Panc1 (cell line): Measurements from ENCODE around the gene EFNA2.

Experiments used
- POLR2AphosphoS5 ChIP-seq: IDR thresholded peaks from 2 replicates; pipeline ENCODE4 v1.6.1; 2012; ENCODE audit warnings: mild to moderate bottlenecking, low read depth, low read length, moderate library complexity
- REST ChIP-seq, 2 experiments: IDR thresholded peaks; 2 replicates each; pipeline ENCODE4 v1.6.1; 2011 to 2012; ENCODE audit warnings: low read depth in 2 of 2, control low read depth in 1 of 2, low read length in 1 of 2, mild to moderate bottlenecking in 1 of 2, moderate library complexity in 1 of 2; ENCODE audit not compliant: insufficient read depth in 1 of 2
- SIN3A ChIP-seq: IDR thresholded peaks from 2 replicates; pipeline ENCODE4 v1.6.1; 2012; ENCODE audit warnings: low read depth, mild to moderate bottlenecking, low read length, moderate library complexity, borderline replicate concordance; ENCODE audit not compliant: insufficient read depth
- TF ChIP-seq, protein P1 (sequence below): fragments of 450-650 bp; IDR thresholded peaks from 2 replicates; pipeline ENCODE4 v1.5.1; 2017; ENCODE audit warnings: mild to moderate bottlenecking

DNA sequence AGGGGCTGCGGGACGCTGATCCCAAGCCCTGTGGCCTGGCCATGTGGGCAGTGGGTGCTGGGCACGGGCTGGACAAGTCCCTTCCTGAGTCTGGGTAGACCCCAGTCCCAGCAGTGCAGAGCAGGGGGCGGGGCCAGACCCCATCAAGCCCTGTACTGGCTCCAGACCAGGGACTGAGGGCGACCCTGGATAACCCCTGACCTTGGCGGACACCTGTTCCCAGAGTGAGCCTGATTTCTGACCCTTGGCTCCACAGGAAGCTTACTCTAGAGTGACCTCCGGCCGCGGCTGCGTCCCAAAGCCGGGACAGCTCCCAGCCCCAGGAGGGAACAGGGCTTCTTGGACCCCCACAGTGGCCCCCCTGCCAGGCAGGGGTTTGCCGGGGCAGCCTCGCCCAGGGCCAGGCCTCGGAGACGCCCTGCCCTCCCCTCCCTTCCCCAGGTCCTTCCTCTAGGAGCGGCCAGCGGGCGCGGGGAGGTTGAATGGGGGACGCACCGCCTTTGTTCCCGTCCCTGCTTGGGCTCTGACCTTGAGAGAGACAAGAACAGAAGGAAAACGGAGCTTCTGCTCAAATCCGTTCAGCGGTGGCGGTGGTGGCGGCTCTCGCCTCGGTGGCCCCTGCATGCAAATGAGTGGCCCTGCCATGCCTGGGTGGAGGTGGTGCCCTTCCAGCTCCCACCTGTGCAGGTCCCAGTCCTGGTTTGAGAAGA is 2.3 kb upstream of the EFNA2 start:
- TF ChIP-seq, protein P1, sequence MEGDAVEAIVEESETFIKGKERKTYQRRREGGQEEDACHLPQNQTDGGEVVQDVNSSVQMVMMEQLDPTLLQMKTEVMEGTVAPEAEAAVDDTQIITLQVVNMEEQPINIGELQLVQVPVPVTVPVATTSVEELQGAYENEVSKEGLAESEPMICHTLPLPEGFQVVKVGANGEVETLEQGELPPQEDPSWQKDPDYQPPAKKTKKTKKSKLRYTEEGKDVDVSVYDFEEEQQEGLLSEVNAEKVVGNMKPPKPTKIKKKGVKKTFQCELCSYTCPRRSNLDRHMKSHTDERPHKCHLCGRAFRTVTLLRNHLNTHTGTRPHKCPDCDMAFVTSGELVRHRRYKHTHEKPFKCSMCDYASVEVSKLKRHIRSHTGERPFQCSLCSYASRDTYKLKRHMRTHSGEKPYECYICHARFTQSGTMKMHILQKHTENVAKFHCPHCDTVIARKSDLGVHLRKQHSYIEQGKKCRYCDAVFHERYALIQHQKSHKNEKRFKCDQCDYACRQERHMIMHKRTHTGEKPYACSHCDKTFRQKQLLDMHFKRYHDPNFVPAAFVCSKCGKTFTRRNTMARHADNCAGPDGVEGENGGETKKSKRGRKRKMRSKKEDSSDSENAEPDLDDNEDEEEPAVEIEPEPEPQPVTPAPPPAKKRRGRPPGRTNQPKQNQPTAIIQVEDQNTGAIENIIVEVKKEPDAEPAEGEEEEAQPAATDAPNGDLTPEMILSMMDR, result no peak
- no peak for TF ChIP-seq REST (IDR thresholded peaks at IDR 0.05; ENCODE audit: insufficient read depth in 1 of 2, low read depth in 2 of 2, low read length in 1 of 2)
- no peak for TF ChIP-seq POLR2AphosphoS5
- no peak for TF ChIP-seq SIN3A
